GM12878 (cell line): Measurements from ENCODE around the gene NFU1. TPM values are rescaled to one million over a fixed set of nuclear protein-coding genes. Genes with fewer than 3 reads are reported as not detected.

Experiments used
- ATAC-seq: fragments of 200-7000 bp; cut with Tn5 transposase; 3 replicates; pipeline ENCODE4 v1.9.1; 2020; ENCODE audit warnings: mild to moderate bottlenecking, moderate library complexity
- BruUV-seq: library from RNA; stranded (reverse); fragments of 400-500 nt; replicated peaks from 2 replicates; lab custom pipeline; 2021; lab: Mats Ljungman, UMichigan
- CTCF ChIA-PET: fragments of 300-600 bp; sonication (Branson Sonifier 250); formaldehyde crosslinking; extraction: SDS; loops from one replicate; lab custom pipeline; 2021; ENCODE audit warnings: inconsistent platforms; lab: Yijun Ruan, JAX
- POLR2A ChIA-PET: fragments of 350-600 bp; formaldehyde crosslinking; extraction: SDS; loops from one replicate; lab custom pipeline; 2021; ENCODE audit warnings: inconsistent platforms; lab: Charles Lee
- RAD21 ChIA-PET: fragments of 300-600 bp; sonication (Branson Sonifier 250); formaldehyde crosslinking; loops from one replicate; lab custom pipeline; 2023; ENCODE audit warnings: antibody characterized with exemption; ENCODE audit not compliant: unreplicated experiment; lab: Charles Lee
- SMC1A ChIA-PET: fragments of 300-600 bp; sonication (Branson Sonifier 250); formaldehyde crosslinking; loops from one replicate; lab custom pipeline; 2023; ENCODE audit not compliant: unreplicated experiment, uncharacterized antibody; lab: Charles Lee
- DNase-seq: peaks from one replicate; pipeline ENCODE4 v3.0.0-alpha.2; 2011; ENCODE audit warnings: low read depth, low spot score
- FAIRE-seq: peaks from 3 replicates; lab custom pipeline; 2011; peaks lifted over from hg19 to GRCh38; lab: Jason Lieb, UNC
- H2AFZ ChIP-seq: 2 replicates; pipeline ENCODE4 v1.6.0; 2011; ENCODE audit warnings: low read depth, low read length, control low read depth; ENCODE audit not compliant: control insufficient read depth
- H3K27ac ChIP-seq: 2 replicates; pipeline ENCODE4 v1.5.1; 2011; ENCODE audit warnings: control low read depth; ENCODE audit not compliant: control insufficient read depth, insufficient read depth
- H3K27me3 ChIP-seq, 2 experiments: replicated peaks in 1 of 2; 2 replicates each; pipeline versions ENCODE4 v1.6.0 to v1.6.1; 2011; ENCODE audit warnings: low read length in 1 of 2; ENCODE audit not compliant: control insufficient read depth in 2 of 2, insufficient read depth in 2 of 2
- H3K36me3 ChIP-seq, 2 experiments: 2 replicates each; pipeline ENCODE4 v1.5.1; 2011; ENCODE audit warnings: low read length in 1 of 2; ENCODE audit not compliant: control insufficient read depth in 2 of 2, insufficient read depth in 2 of 2
- H3K4me1 ChIP-seq: 2 replicates; pipeline ENCODE4 v1.6.1; 2011; ENCODE audit warnings: mild to moderate bottlenecking, low read length, moderate library complexity, mixed read lengths; ENCODE audit not compliant: control insufficient read depth, insufficient read depth
- H3K4me2 ChIP-seq: 2 replicates; pipeline ENCODE4 v1.6.0; 2011; ENCODE audit warnings: control low read depth; ENCODE audit not compliant: control insufficient read depth, insufficient read depth
- H3K4me3 ChIP-seq: fragments of 200-600 bp; sonication (generic); 2 replicates; pipeline ENCODE4 v1.5.1; 2016
- H3K79me2 ChIP-seq: 2 replicates; pipeline ENCODE4 v1.6.0; 2011; ENCODE audit warnings: low read length; ENCODE audit not compliant: control insufficient read depth, insufficient read depth
- H3K9ac ChIP-seq: 2 replicates; pipeline ENCODE4 v1.8.0; 2011; ENCODE audit warnings: low read length, control low read depth, mixed read lengths; ENCODE audit not compliant: control insufficient read depth, insufficient read depth
- H3K9me3 ChIP-seq: replicated peaks from 3 replicates; pipeline ENCODE4 v1.5.1; 2011; ENCODE audit warnings: mild to moderate bottlenecking, low read length; ENCODE audit not compliant: control insufficient read depth, insufficient read depth
- H4K20me1 ChIP-seq: 2 replicates; pipeline ENCODE4 v1.6.0; 2011; ENCODE audit not compliant: control insufficient read depth, insufficient read depth
- CUX1 ChIP-seq: IDR thresholded peaks from 2 replicates; pipeline ENCODE4 v1.6.1; 2012; ENCODE audit warnings: improper control_type of control experiment, low read depth, low read length; ENCODE audit not compliant: insufficient replicate concordance
- EGR1 ChIP-seq, 2 experiments: IDR thresholded peaks; 1 replicate in 1 of 2; 2 replicates in 1 of 2; pipeline ENCODE4 v1.6.1; 2011 to 2012; ENCODE audit warnings: low read depth in 2 of 2, low read length in 2 of 2, borderline replicate concordance in 1 of 2, mild to moderate bottlenecking in 1 of 2, moderate library complexity in 1 of 2
- KAT2A ChIP-seq: conservative IDR thresholded peaks from 2 replicates; pipeline ENCODE4 v1.6.1; 2011; ENCODE audit warnings: low read depth, low read length; ENCODE audit not compliant: control insufficient read depth
- MYB ChIP-seq: fragments of 150-350 bp; IDR thresholded peaks from 2 replicates; pipeline ENCODE4 v1.6.1; 2014; ENCODE audit warnings: mild to moderate bottlenecking, low read depth, low read length, borderline replicate concordance
- NBN ChIP-seq: fragments of 450-650 bp; IDR thresholded peaks from 2 replicates; pipeline ENCODE4 v1.6.1; 2016
- PBX3 ChIP-seq: IDR thresholded peaks from 2 replicates; pipeline ENCODE4 v1.6.1; 2011; ENCODE audit warnings: mild to moderate bottlenecking, low read depth, low read length, moderate library complexity; ENCODE audit not compliant: insufficient replicate concordance
- POLR2AphosphoS5 ChIP-seq: IDR thresholded peaks from 2 replicates; pipeline ENCODE4 v1.6.1; 2011; ENCODE audit warnings: mild to moderate bottlenecking, low read length, inconsistent platforms
- RCOR1 ChIP-seq: conservative IDR thresholded peaks from 2 replicates; pipeline ENCODE4 v1.6.1; 2012; ENCODE audit warnings: low read depth, low read length, improper control_type of control experiment
- RFX5 ChIP-seq: IDR thresholded peaks from 2 replicates; pipeline ENCODE4 v1.6.1; 2011; ENCODE audit warnings: low read depth, low read length, improper control_type of control experiment
- SREBF1 ChIP-seq: IDR thresholded peaks from 2 replicates; pipeline ENCODE4 v1.6.1; 2012; ENCODE audit warnings: mild to moderate bottlenecking, low read length
- SUPT20H ChIP-seq: IDR thresholded peaks from 2 replicates; pipeline ENCODE4 v1.6.1; 2011; ENCODE audit warnings: low read depth, mild to moderate bottlenecking, low read length, moderate library complexity, borderline replicate concordance; ENCODE audit not compliant: control insufficient read depth
- TAF1 ChIP-seq: IDR thresholded peaks from 2 replicates; pipeline ENCODE4 v1.6.1; 2011; ENCODE audit warnings: mild to moderate bottlenecking, low read depth, low read length, borderline replicate concordance
- ZBTB11 ChIP-seq: fragments of 450-650 bp; formaldehyde crosslinking; IDR thresholded peaks from 2 replicates; pipeline ENCODE4 v1.5.0; 2022; ENCODE audit warnings: mild to moderate bottlenecking, missing genetic modification characterization
- ZSCAN29 ChIP-seq: fragments of 450-650 bp; IDR thresholded peaks from 2 replicates; pipeline ENCODE4 v1.6.1; 2017; ENCODE audit warnings: mild to moderate bottlenecking, moderate library complexity
- WGBS: methylation state at CpG from one replicate; pipeline ENCODE4 v1.1.6; 2016; ENCODE audit warnings: low lambda C conversion rate; ENCODE audit not compliant: insufficient replicate concordance, insufficient coverage; ENCODE audit errors: missing lambda C conversion rate; 5-methylcytosine and 5-hydroxymethylcytosine counted together
- in situ Hi-C: fragments of 300-500 bp; cut with MboI; formaldehyde crosslinking; loops from 9 replicates; pipeline ENCODE4 v1.14.3; 2018; ENCODE audit warnings: mixed read lengths
- intact Hi-C: fragments of 100-400 bp; cut with micrococcal nuclease; formaldehyde crosslinking; loops from one replicate; pipeline ENCODE4 v1.14.2; 2022; ENCODE audit not compliant: unreplicated experiment
- polyA plus RNA-seq, 11 experiments: library from polyadenylated mRNA; depleted of rRNA in 4 of 11; unstranded in 6 of 11; stranded (reverse) in 5 of 11; fragments of >200 nt; fragmentation: Nextera tagmentation in 4 of 11; fragmentation: Illumina TruSeq in 1 of 11; extraction: Ambion mirVana in 4 of 11; extraction: Trizol in 1 of 11; gene quantifications; 1 replicate in 1 of 11; 2 replicates in 10 of 11; pipeline versions ENCODE4 v1.2.1 to v1.2.3, GENCODE V29; 2011 to 2016; ENCODE audit warnings: inconsistent platforms in 2 of 11, missing spikeins in 2 of 11, low read depth in 1 of 11
- total RNA-seq, 4 experiments: library from RNA; depleted of rRNA in 3 of 4; stranded (reverse); fragments of >200 nt in 3 of 4; fragmentation: Illumina TruSeq in 1 of 4; extraction: Trizol in 1 of 4; gene quantifications; 2 replicates each; pipeline versions ENCODE4 v1.2.1 to v1.2.3, GENCODE V29; 2013 to 2021

The NFU1 gene
- total and polyA plus RNA-seq, 10 of the 15 experiments (the other 5 are each of a cell fraction or from before 2014, with no cell fraction given), result 27.3 to 86.0 (median 41.5) TPM

- 98% methylated on average over 3 of the region's 3 CpGs for WGBS
- ChIA-PET POLR2A (interaction anchor here (0.5 to 0.9 kb wide), 2 partner anchors 99 to 108 kb away, joined by 3 to 4 read pairs; no protein-coding TSS in a partner anchor), SMC1A (interaction anchor here (0.7 to 1.4 kb wide), 3 partner anchors 8 to 82 kb away, joined by 3 to 5 read pairs (median 4); no protein-coding TSS in a partner anchor), CTCF (interaction anchor here (1.0 to 1.2 kb wide), 2 partner anchors 81 to 241 kb away, joined by 3 read pairs; no protein-coding TSS in a partner anchor)
- Histone ChIP-seq H3K9ac (no peak overlapping the region), H2AFZ (no peak overlapping the region), H3K9me3 (no peaks in the 10 kb centered on the region), H3K79me2 (no peaks in the 10 kb centered on the region), H4K20me1 (no peaks in the 10 kb centered on the region), H3K27me3 (no peaks in the 10 kb centered on the region), H3K4me2 (no peak overlapping the region), H3K27ac (no peak overlapping the region), H3K4me3 (no peak overlapping the region)
- BruUV-seq, result no TSS peak
- no peak for FAIRE-seq
- DNase-seq, result no peak
- ATAC-seq, result no peak
- in situ Hi-C loops, result no loop called here
- TF ChIP-seq ZBTB11 (CRISPR knock-in tag) (no peak), SUPT20H (no peak), CUX1 (no peak), KAT2A (no peak), POLR2AphosphoS5 (no peak), TAF1 (no peak), MYB (no peak), RFX5 (no peak), EGR1 (IDR thresholded peaks at IDR 0.05; ENCODE audit: borderline replicate concordance in 1 of 2, low read depth in 2 of 2, low read length in 2 of 2) (no peak), ZSCAN29 (no peak), PBX3 (no peak), RCOR1 (no peak), NBN (no peak), SREBF1 (no peak)
- TF ChIP-seq, all 136 proteins: peak for 0
- intact Hi-C loops, result no loop called here
- RAD21 ChIA-PET, result no interaction called here
- Histone ChIP-seq H3K36me3 (peaks cover 0 to 3% of the 10 kb centered on the region in 2 experiments; a peak in 2 of 4 replicates), H3K4me1 (no peaks in the 10 kb centered on the region)
These were observed 46.5 kb upstream of the NFU1 start for GRCh38 chr2:69483696-69484095.
